NCI-H2227 treated with DMSO at 0.1 percent for 48 hours (cell line): ENCODE results near the gene FBXO5.
"Not testable (repeated sequence)": the region's sequence is repeated elsewhere in the genome, so short reads cannot be mapped to it uniquely, and the experiment has no call there.

Source experiments
- DNase-seq: peaks from one replicate; lab custom pipeline; 2025; lab: John Stamatoyannopoulos, UW

Gene FBXO5, protein sequence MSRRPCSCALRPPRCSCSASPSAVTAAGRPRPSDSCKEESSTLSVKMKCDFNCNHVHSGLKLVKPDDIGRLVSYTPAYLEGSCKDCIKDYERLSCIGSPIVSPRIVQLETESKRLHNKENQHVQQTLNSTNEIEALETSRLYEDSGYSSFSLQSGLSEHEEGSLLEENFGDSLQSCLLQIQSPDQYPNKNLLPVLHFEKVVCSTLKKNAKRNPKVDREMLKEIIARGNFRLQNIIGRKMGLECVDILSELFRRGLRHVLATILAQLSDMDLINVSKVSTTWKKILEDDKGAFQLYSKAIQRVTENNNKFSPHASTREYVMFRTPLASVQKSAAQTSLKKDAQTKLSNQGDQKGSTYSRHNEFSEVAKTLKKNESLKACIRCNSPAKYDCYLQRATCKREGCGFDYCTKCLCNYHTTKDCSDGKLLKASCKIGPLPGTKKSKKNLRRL

DNA sequence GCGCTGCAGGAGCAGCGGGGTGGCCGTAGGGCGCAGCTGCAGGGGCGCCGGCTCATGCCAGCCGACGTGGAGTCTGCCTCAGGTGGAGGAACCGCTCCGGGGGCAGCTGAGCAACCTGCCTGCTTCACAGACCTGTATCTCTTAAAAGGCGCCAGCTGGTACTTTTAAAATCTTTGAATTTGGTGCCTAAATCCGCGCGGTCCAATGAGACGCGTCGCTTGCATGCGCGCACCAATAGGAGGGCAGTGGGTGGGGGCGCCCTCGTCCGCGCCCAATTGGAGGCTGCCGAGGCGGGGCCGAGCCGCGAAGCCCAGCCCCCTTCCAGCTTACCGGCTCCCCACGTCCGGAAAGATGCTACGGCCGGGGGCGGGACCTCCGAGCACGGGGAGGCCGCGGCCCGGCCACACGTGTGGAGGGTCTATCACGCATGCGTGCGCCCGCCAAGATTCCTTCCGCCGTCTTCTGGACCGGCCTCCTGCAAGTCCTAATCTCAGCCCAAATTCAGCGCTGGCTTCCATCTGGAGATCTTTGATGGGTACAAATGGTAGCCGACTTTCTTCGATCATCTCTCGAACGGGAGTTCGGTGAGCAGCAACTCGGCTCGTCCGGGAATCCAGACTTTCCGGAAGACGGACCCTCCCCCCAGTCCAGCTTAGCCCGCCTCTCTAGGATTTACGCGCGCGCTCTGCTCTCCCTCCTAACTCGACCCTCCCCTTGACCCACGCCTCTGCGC lies at the start of gene FBXO5:
Gene FBXO5, minus strand, starts transcription at position 138 of the 733 bp plus-strand sequence. Its CDS starts 82 bp downstream, at position 56.
- peak; percentile 95 for DNase-seq

DNA sequence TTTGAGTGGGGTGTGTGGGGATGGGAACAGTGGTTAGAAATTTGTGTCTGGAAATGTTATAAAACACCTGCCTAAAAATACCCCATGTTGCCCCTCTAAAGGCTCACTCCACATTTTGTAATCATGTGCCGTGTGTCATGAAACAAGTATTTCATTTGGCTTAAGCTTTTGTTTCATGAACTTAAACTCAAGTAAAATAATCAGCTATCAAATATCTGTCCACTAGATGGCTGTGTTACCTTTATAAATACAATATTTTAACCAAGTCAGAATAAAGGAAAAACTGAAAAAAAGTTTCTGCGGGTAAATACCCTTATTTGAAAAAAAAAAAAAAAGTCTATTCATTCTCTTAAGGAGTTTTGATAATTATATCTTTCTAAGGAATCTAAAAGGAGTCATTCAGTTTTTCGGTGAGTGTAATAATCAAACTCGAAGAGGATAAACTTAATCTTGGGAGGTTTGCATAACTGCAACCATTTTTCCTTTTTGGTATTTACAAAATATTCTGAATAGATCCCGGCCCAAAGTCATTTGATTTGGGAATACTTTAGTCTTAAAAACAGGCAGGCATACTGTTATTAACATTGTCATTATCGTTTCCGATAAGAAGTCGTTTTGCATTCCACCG lies 49.5 kb upstream of the FBXO5 start:
- DNase-seq = peak; percentile 1

DNA sequence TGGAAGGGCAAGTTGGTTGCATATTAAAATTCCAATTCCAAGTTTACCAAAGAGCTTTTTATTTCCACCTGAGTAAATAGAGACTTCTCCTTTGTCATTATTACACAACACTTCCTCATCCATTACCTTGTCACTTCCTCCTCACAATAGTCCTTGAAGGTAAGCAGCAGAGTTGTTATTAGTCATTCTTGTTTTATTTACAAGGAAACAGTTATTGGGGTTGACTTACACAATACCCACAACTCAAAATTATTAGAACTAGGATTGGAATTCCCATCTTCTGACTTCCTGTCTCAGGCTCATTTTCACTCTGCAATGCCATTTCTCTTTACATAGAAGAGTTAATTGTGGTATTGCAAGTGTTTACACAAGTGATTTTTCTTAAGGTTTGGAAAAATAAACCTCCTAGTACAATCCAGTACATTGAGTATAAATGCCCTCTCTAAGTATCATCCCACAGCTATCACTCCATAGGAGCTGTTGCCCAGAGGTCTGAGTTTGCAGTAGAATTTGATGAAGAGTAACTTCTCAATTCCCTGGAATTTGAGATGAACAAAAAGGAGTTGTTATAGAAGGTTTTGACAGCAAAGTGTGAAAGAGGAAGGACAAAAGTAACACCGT lies 48.6 kb upstream of the FBXO5 start:
- no peak for DNase-seq

DNA sequence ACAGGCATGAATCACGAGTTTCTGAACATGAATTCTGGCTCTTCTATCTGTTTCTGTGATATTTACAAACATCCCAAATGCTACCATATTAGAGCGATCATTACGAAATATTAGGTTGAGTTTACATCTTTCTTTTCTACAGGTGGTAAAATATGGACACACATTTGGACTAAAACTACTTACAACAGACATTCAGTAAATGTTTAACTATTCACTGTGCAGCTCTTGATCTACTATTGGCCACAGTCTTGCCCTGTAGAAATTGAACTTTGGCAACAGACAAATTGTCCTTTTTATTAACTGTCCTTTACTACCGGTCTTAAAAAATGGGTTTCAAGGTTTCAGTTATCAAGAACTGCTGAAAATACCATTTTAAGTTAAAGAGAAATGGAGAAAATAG lies 46.1 kb upstream of the FBXO5 start:
- no peak for DNase-seq

DNA sequence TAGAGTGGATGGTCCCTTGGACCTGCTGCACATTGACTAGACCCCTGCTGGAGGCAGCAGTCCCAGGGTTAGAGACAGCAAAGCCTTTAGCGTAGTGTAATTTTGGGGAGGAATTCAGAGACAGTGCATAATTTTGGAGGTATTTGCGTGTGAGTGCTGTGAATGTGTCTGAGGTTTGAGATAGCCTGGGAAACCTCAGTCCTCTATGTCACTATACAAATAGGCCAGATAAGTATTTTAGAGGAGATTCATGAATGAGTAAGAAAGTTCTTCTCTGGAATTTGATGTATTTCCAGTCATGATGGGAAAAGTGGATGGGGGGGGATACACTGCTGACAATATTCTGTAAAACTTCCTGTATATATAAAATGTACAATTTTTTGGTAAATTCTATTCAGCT lies 45.4 kb upstream of the FBXO5 start:
- DNase-seq = no peak

DNA sequence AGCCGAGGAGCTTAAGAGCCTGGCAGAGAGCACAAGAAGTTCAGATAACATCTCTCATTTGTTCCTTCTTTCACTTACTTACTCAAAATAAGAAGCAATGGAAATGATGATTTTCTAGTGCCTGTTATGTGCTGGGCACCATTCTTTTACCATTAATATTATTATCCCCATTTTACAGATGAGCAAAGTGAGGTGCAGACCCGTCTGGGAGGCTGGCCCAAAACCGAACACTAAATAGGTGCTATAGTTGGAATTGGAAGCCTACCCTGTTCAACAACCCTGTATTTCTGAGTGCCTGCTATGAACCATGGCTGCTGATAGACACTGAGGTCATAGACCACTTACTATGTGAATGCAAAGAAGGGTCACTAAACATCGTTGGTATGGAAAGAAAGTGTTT lies 44.6 kb upstream of the FBXO5 start:
- DNase-seq = no peak

DNA sequence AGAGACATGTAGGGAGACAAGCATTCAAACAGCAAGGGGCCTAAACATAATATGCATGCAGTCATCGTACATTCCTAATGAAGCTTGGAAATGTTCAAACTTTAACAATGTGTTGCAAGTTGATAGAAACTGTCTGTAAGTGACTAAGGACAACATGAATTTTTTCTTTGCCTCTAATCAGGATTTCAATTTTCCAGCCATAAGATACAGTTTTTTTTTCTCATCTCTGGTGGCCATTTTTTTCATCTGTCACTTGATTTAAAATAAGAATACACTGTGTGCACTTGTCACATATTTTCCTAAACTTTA lies 41.8 kb upstream of the FBXO5 start:
- DNase-seq = no peak

DNA sequence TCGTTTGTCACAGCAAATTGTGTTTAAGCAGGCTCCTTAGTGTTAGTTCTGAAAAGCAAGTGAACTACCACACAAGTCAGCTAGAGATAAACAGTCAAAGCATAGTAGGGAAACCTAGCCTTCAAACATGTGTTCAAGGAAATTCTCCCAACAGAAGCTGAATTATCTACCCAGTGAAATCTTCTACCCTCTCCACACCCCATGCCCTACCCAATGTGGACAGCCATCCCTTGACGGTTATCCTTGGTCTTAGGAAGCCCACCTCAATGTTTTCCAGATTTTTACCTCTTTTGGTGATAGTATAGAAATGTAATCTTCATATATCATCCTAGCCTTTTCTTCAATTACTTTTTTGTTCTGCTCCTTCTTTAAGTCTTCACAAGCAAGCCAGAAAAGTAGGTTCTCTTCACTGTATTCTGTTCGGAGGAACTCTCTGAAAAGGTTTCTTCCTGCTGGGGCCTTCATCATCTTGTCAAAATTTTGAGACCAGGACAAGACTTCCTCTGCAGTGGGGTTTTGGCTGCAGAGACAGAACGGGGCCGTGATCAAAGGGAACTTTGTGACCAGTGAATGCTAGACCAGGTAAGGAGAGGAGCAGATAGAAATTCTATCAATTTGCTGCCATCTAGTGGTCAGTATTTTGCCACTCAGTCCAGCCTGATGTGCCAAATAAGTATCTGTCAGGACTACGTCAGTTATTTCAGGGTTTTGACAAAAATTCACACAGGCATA lies 41.3 kb upstream of the FBXO5 start:
- DNase-seq = peak; percentile 17

DNA sequence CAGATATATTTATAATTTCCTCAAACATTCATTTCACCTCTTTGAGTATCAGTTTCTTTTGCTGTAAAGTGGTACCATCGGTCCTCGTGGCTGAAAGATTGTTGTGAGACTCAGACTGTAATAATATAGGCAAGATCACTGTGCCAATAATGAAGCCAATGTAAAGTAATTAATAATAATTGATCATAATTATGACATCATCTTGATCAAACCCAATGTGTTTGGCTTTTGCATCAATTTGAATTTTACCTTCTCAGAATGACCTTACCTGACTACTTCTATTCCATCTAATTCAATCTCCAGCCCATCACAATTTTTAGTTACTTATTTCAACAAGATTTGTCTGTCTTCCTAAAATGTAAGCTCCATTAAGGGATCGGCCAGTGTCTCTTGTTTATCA lies 35.5 kb upstream of the FBXO5 start:
- DNase-seq = no peak

DNA sequence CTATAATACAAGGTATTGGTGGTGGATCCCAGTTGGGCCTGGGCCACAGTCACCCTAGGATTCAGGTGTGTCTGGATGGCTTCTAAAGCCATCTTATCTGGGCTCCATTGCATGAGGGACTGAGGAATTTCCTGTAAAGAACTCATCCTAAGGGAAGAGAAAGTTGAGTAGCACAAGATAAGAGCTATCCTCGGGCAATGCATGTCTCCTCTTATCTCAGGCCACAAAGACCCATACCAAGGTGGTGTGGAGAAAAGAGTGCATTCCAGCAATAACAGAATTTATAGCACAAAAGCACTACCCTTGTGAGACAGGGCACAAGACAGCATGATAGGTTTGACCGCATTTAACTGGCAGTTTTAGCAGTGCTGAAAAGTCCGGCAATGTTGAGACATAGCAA lies 34.0 kb upstream of the FBXO5 start:
- no peak for DNase-seq

DNA sequence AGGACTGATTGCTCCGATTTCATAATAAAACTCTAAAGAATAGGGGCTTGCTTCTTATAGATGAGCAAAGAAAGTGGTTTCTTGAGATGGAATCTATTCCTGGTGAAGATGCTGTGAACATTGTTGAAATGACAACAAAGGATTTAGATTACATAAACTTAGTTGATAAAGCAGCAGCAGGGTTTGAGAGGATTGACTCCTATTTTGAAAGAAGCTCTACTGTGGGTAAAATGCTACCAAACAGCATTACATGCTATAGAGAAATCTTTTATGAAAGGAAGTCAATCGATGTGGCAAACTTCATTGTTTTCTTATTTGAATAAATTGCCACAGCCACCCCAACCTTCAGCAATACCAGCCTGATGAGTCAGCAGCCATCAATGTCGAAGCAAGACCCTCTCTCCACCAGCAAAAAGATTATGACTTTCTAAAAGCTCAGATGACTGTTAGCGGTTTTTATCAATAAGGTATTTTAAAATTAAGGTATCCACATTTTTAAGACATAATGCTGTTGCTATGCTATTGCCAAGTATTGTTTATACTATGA lies 32.3 kb upstream of the FBXO5 start:
- no peak for DNase-seq

DNA sequence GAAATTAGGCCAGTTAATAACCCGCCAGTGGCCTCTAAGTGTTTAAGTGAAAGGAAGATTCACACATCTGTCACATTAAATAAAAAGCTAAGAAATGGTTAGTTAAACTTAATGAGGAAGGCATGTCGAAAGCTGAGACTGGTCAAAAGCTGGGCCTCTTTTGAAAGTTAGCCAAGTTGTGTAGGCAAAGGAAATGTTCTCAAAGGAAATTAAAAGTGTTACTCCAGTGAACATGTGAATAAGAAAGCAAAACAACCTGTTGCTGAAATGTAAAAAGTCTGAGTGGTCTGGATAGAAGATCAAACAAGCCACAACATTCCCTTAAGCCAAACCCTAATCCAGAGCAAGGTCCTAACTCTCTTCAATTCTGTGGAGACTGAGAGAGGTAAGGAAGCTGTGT lies 30.6 kb upstream of the FBXO5 start:
- no peak for DNase-seq

DNA sequence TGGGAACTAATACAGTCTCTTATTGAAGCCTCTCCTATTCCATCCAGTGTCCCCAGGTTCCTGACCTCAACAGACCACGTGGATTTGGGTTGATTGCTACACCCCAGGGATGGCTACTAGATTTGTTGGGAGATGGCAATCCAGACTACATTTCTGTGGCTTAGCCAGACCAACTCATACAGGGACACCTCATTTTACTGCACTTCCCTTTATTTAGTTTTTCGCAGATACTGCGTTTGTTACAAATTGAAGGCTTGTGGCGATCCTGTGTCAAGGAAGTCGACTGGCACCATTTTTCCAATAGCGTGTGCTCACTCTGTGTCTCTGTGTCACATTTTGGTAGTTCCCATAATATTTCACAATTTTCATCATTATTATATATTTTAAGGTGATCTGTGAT lies 30.0 kb upstream of the FBXO5 start:
- DNase-seq = no peak

DNA sequence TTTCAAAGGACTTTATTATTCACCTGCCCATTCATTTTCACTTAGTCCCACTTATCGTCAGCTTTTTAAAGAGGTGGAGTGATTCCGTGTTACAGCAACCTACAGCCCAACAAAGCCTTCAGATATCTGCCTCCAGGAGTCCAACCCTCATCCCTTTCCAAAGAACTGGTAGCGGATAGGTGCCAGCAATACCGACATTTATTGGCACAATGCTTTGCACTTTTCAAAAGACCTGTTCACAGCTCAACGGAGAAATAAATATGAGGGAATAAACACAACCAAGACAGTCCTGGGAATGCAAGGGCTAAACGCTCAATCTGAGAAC lies 20.5 kb upstream of the FBXO5 start:
- DNase-seq = peak; percentile 48

DNA sequence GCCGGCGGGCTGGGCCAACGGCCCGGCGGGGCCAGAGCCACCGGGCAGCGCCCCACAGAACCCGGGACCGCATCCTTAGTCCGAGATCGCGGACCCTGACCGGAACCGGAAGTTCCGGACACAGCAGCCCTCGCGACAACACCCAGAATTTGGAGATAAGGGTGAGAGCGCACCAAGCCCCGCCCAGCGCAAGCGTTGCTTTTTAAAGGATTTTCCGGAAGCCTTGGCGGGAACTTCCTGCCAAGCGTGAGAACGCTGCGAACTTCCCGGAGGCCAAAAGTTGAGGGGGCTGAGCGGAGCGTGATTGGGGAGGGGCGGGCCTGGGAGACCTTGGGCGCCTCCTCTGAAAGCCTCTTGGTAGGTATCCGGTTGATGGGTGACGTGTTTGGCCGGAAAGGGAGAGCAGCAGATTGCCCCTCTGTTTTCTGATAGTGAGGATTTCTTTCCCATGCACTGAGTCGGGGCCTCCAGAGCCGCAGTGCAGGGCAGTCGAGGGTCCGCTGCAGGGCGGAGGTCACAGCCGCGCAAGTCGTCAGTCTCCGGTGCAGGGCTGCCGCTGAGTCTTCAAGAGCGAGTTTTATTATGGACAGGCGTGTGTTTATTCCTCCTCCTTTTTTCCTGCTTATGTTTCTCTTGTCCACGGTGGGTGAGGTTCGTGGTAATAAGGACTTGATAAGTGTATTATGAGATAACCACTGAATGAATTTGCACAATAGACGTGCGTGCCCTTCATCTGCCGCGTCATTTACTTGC lies 19.9 kb upstream of the FBXO5 start, which contains the start of gene MTRF1L:
Gene MTRF1L, minus strand, starts transcription at position 97 of the 753 bp plus-strand sequence. Its CDS starts 24 bp downstream, at position 73.
- DNase-seq = peak; percentile 86

DNA sequence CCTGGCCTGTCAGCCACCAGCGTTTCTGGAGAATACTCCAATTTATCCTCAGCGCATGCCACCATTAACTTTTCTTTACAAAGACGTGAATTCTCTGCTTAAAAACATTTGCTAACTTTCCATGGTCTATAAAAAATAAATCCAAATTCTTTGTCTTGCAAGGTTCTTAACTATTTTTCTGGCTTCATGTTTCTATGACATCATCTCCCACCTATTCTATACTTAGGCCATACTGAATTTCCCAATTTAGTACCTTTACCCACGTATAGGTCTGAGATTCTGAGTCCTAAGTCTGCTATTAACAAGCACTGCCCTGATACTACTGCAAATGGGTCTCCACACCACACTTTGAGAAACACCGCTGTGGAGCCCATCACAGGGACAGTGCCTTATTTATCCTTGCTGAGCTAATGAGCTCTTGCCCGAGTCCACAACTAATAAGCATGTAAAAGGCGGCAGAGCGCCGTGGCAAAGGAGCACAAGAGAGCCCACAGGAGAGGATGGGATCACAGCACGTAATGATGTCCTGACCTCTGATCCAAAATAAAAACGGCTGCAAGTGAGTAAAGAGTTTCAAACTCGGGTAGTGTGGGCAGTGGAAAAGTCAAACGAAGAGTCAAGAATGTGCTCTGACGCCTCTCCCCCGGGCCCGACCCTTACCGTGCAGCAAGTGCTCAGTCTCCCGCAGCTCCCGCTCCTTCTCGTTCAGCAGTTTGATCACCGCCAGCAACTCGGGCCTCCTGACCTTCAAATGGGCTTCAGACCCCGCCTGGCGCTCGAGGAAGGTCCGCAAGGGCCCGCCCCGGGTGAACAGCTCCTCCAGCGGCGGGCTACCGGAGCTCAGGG lies 19.1 kb upstream of the FBXO5 start:
- DNase-seq = peak; percentile 13

DNA sequence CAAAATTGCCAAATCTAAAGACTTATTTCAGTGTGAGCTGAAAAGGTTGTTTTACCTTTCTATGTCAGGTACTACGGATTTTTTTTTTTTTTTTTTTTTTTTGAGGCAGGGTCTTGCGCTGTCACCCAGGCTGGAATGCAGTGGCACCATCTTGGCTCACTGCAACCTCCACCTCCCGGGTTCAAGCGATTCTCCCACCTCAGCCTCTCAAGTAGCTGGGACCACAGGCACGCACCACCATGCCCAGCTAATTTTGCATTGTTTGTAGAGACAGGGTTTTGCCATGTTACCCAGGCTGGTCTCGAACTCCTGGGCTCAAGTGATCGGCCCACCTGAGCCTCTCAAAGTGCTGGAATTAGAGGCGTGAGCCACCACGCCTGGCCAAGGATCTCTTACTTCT lies 17.9 kb upstream of the FBXO5 start:
- DNase-seq = not testable (repeated sequence)

DNA sequence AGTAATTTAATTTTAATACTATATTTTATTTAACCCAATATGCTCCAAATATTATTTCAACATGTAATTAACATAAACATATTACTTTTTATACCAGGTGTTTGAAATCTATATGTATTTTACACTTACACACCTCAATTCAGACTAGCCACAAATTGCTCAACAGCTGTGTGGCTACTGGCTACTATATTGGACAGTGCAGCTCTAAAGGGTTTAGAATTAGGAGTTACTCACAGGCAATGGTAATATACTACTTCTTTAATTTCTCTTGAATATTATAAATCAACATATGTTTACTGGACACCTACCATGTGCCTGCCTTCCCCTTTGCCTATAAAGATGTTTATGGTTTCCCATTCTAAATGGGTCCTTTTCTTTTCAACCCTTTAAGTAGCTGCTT lies 17.4 kb upstream of the FBXO5 start:
- no peak for DNase-seq

DNA sequence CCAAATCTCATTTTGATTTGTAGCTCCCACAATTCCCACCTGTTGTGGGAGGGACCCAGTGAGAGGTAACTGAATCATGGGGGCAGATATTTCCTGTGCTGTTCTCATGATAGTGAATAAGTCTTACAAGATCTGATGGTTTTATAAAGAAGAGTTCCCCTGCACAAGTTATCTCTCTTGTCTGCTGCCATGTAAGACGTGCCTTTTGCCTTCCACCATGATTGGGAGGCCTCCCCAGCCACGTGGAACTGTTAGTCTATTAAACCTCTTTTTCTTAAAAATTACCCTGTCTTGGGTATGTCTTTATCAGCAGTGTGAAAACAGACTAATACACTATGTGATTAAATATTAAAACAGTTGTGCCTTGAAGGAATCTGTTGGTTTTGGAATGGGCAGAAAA lies 16.7 kb upstream of the FBXO5 start:
- DNase-seq = not testable (repeated sequence)

DNA sequence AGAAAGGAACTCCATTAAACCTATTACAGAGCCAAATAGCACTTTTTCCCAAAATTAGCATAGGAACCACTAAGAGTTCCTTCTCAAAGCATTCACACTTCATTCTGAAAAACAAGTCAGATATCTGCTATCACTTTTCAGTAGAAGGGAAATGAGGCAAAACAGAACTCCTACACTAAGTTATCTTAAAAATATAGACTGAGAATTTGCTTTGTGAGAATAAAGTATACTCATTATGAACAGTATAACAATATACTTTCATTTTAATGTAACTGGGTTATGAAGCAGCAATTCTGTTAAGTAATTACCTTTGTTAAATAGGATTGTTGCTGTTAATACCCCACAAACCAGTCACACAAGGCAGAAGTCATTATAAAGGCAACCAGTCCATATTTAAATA lies 11.0 kb upstream of the FBXO5 start:
- no peak for DNase-seq
